ENCODE results near the gene ZFPL1. TPM values are rescaled to one million over a fixed set of nuclear protein-coding genes. Genes with fewer than 3 reads are reported as not detected.

The ZFPL1 gene
- total and polyA plus RNA-seq, 9 of the 15 experiments (the other 6 are each of a cell fraction or from before 2014, with no cell fraction given): 3.7 to 37.5 (median 22.7) TPM

GRCh38 chr11:65126624-65127274 lies 42.7 kb downstream of the ZFPL1 start:
- Histone ChIP-seq H3K27me3 (ENCODE audit: control insufficient read depth in 2 of 2, insufficient read depth in 2 of 2, low read length in 2 of 2) (no peaks in the 10 kb centered on the region), H3K36me3 (ENCODE audit: control insufficient read depth, insufficient read depth, low read length) (peaks cover 78% of the 10 kb centered on the region), H4K20me1 (replicated peaks; ENCODE audit: control insufficient read depth, insufficient read depth, low read length) (peaks cover 6% of the 10 kb centered on the region; the same call in 1 of the 2 replicates), H3K79me2 (ENCODE audit: control insufficient read depth, insufficient read depth, low read length) (peaks cover 42% of the 10 kb centered on the region), H3K4me1 (replicated peaks in 1 of 2; ENCODE audit: control insufficient read depth in 2 of 2, insufficient read depth in 2 of 2, low read length in 2 of 2) (peaks cover 0 to 19% of the 10 kb centered on the region in 2 experiments; a peak in 4 of 5 replicates), H3K9me1 (ENCODE audit: control insufficient read depth, insufficient read depth, low read length) (no peaks in the 10 kb centered on the region), H3K9ac (ENCODE audit: insufficient read depth in 1 of 2, low read depth in 2 of 2, low read length in 2 of 2) (peak overlapping the region in 1 of 2 experiments; percentile 21; a peak in 1 of 4 replicates), H3K4me3 (no peak overlapping the region), H2AFZ (ENCODE audit: low read depth, low read length) (no peak overlapping the region), H3K27ac (ENCODE audit: extremely low read depth, low read depth, low read length) (no peak overlapping the region), H3K4me2 (ENCODE audit: insufficient read depth, low read length) (no peak overlapping the region), H3K9me3 (replicated peaks; ENCODE audit: control insufficient read depth, insufficient read depth, low read depth, low read length) (no peaks in the 10 kb centered on the region)
- WGBS (ENCODE audit: insufficient coverage, low coverage, missing lambda C conversion rate): 86% methylated on average over 6 of the region's 6 CpGs
- DNase-seq (ENCODE audit: extremely low read depth in 1 of 4, low spot score in 3 of 4) (peak in 1 of 4 experiments; percentile 15), ATAC-seq (no peak), FAIRE-seq (no peak)
- no TSS peak for BruUV-seq (replicated peaks)
- TF ChIP-seq POLR2A (conservative IDR thresholded peaks at IDR 0.05) (peak; percentile 65), SUPT5H (IDR thresholded peaks at IDR 0.05) (peak; percentile 56), CEBPB (tag; IDR thresholded peaks at IDR 0.05) (no peak), ZNF354B (CRISPR knock-in tag; IDR thresholded peaks at IDR 0.05) (no peak), KDM5B (IDR thresholded peaks at IDR 0.05; ENCODE audit: insufficient replicate concordance, low read depth, low read length) (peak; percentile 27), RBFOX2 (IDR thresholded peaks at IDR 0.05; ENCODE audit: low read depth, low read length) (peak; percentile 57; the same call in 1 of the 2 replicates), POLR2G (IDR thresholded peaks at IDR 0.05; ENCODE audit: low read depth, low read length) (peak; percentile 54; the same call in 1 of the 2 replicates), ZNF316 (IDR thresholded peaks at IDR 0.05) (peak; percentile 26; the same call in 1 of the 2 replicates), PML (IDR thresholded peaks at IDR 0.05; ENCODE audit: low read length) (peak; percentile 27; the same call in 1 of the 2 replicates), POLR2B (IDR thresholded peaks at IDR 0.05; ENCODE audit: low read depth, partially characterized antibody) (peak; percentile 29), CREB3 (tag; conservative IDR thresholded peaks at IDR 0.05; ENCODE audit: low read depth) (no peak), ZNF592 (IDR thresholded peaks at IDR 0.05) (no peak)
- in situ Hi-C loops (cut with MboI) (no loop called here), intact Hi-C loops (cut with micrococcal nuclease) (no loop called here)
- ChIA-PET POLR2A (interaction anchor here (0.6 to 1.3 kb wide), 4 partner anchors 10 to 154 kb away, joined by 3 to 4 read pairs (median 4); no protein-coding TSS in a partner anchor), CTCF (ENCODE audit: low intra/inter-chr PET ratio) (no interaction called here)

All from K562 (cell line).